ENCODE data around the gene GPR108.

The GPR108 gene

DNA sequence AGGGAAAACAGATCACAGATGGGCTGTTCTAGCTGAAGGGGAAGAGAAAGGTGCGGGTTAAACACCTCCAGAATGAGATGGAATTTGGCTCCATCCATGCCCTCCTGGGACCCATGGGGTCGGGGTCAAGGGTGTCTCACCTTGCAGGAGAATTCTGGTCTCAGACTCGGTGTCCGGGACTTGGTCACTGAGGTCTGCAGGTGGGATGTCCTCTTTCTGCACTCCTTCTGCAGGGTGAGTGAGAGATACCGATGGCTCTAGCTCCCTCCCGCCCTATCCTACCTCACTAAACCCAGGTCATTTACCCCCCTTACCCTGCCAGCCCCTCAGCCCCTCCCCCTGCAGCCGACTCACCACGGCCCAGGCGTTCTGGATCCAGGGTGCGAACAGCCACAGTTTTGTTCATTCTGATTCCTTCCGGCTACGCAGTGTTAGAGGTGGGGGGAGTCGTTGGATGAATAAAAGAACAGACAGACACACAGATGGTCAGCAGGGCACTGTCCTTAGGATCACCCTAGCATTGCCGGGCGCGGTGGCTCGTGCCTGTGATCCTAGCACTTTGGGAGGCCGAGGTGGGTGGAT lies 41.0 kb downstream of the GPR108 start:
- no peak overlapping the region for H3K4me3 ChIP-seq (ENCODE audit: low read depth, low read length)
- TF ChIP-seq, protein P1, sequence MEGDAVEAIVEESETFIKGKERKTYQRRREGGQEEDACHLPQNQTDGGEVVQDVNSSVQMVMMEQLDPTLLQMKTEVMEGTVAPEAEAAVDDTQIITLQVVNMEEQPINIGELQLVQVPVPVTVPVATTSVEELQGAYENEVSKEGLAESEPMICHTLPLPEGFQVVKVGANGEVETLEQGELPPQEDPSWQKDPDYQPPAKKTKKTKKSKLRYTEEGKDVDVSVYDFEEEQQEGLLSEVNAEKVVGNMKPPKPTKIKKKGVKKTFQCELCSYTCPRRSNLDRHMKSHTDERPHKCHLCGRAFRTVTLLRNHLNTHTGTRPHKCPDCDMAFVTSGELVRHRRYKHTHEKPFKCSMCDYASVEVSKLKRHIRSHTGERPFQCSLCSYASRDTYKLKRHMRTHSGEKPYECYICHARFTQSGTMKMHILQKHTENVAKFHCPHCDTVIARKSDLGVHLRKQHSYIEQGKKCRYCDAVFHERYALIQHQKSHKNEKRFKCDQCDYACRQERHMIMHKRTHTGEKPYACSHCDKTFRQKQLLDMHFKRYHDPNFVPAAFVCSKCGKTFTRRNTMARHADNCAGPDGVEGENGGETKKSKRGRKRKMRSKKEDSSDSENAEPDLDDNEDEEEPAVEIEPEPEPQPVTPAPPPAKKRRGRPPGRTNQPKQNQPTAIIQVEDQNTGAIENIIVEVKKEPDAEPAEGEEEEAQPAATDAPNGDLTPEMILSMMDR (IDR thresholded peaks at IDR 0.05; ENCODE audit: low read depth, low read length), result no peak

DNA sequence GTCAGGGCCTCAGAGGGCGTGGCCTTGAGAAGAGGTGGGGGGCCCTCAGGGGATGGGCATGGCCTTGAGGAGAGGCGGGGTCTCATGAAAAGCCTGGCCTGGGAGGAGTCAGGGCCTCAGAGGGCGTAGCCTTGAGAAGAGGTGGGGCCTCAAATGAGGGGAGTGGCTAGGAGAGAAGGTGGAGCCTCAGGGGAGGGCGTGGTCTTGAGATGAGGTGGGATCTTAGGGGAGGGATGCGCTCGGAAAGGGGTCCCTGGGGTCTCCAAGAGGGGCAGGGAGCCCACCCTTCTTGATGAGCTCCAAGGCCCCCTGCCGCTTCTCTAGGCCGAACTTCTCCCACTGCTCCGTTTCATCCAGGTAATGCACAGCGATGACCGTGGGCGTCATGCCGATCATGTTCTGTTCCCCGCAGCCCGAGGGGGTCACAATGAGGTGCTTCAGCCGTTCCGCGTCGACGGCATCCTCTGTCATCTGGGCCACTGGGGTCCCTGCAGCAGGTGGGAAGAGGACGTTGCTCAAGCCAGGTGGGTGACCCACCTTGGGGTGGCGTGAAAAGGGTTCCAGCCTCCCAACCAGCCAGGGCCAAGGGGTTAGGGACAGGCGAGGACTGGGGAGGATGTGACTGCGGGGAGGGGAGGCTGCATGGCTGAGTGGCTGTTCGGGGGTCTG lies 43.1 kb downstream of the GPR108 start:
- H3K4me3 ChIP-seq (ENCODE audit: low read depth, low read length), result no peak overlapping the region
- TF ChIP-seq, protein P1 (IDR thresholded peaks at IDR 0.05; ENCODE audit: low read depth, low read length), result no peak

DNA sequence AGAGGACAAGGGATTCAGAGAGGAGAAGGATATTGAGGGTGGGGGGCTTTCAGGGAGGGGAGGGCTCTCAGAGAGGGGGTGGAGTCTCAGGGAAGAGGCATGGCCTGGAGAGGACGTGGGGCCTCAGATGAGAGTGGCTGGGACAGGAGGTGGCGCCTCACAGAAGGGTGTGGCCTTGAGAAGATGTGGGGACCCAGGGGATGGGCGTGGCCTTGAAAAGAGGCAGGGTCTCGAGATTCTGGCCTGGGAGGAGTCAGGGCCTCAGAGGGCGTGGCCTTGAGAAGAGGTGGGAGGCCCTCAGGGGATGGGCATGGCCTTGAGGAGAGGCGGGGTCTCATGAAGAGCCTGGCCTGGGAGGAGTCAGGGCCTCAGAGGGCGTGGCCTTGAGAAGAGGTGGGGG lies 43.7 kb downstream of the GPR108 start:
- no peak overlapping the region for H3K4me3 ChIP-seq (ENCODE audit: low read depth, low read length)
- TF ChIP-seq, protein P1 (IDR thresholded peaks at IDR 0.05; ENCODE audit: low read depth, low read length), result no peak

DNA sequence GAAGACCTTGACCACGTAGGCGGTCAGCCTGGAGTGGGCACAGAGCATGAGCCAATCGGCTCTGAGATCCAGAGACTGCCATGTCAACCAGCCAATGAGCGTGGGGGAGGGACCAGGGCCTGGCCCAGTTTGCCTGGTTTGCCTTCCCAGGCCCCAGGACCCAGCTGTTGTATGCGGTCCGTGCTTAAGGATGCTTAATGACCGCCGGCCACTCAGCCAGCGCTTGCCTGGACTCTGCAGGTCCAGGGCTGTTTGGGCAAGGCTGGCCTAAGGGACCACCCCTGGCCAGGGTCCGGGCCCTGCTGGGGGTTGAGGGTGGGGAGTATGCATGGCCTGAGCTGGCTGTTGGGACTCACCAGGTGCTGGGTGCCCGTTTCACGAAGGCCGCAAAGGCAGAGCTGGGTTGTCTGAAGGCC lies 44.3 kb downstream of the GPR108 start:
- H3K4me3 ChIP-seq (ENCODE audit: low read depth, low read length), result no peak overlapping the region
- TF ChIP-seq, protein P1 (IDR thresholded peaks at IDR 0.05; ENCODE audit: low read depth, low read length), result no peak

DNA sequence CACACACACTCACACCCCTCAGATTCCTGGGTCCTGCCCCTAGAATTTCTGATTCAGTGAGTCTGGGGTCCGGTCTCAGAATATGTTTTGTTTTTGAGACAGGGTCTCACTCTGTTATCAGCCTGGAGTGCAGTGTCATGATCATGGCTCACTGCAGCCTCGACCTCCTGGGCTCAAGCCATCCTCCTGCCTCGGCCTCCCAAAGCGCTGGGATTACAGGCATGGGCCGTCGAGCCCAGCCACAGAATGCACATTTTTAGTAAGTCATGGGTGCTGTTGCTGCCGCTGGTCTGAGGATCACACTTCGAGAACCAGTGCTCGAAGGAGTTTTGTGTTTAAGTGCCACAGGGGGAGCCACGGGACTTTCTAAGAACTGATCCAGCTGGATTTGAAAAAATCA lies 45.4 kb downstream of the GPR108 start:
- no peak overlapping the region for H3K4me3 ChIP-seq (ENCODE audit: low read depth, low read length)
- TF ChIP-seq, protein P1 (IDR thresholded peaks at IDR 0.05; ENCODE audit: low read depth, low read length), result no peak

DNA sequence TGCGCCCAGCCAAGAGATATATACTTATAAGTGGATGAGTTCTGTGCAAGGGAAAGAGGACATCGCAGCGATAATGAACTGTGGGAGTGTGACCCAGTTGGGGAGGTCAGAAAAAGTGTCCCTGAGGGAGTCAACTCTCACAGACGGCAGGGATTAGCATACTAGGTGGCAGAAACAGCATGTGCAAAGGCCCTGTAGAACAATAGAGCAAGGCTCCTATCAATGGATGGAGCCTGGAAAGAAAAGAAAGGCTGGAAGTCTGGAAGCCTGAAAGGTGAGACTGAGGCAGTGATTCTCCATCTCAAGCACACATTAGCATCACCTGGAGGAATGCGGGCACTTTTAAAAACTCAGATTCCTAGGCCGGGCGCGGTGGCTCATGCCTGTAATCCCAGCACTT lies 46.0 kb downstream of the GPR108 start:
- H3K4me3 ChIP-seq (ENCODE audit: low read depth, low read length), result no peak overlapping the region
- TF ChIP-seq, protein P1 (IDR thresholded peaks at IDR 0.05; ENCODE audit: low read depth, low read length), result no peak

DNA sequence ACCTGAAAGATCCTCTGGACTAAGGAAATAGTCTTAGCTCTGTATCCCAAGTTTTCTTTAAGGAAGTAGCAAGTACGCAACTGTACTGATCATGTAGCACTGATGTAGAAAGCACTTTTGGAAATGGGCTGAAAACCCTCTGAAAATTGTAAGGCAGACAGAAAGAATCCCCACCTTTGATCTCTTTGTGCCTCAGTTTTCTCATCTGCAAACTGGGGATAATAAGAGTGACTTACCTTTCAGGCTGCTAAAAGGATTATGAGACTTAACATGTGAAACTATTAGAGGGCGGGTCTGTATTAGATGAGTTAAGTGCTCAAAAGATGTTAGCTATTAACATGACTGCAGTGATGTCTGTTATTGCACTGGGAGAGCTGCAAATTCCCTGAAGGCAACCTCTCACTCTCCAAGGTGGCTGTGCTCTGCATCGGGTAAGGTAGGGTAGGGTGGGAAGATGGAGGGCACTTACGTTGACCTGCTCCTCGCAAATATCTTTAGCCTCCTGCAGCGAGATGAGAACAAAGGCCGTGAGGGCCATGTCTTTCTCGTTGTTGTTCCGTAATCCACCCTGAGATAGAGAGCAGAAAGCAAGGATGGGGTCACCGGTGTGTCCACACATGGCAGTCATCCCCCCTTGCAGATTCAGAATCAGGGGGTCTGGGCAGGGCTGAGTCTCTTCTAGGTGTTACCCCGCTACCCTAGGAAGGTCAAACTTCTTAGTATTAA lies 47.1 kb downstream of the GPR108 start:
- TF ChIP-seq, protein P1 (IDR thresholded peaks at IDR 0.05; ENCODE audit: low read depth, low read length), result no peak
- no peak overlapping the region for H3K4me3 ChIP-seq (ENCODE audit: low read depth, low read length)
